ENCODE results near the gene LRRC19.
A peak's percentile ranks its signal among the peaks of the same experiment; 100 is the strongest.

LRRC19 gene

GRCh38 chr9:26975728-26976707 lies 29.5 kb downstream of the LRRC19 start:
- Mint-ChIP-seq H3K4me3 (no peak overlapping the region), H3K27ac (peak overlapping the region in 1 of 2 donors; percentile 8), H3K9me3 (no peaks in the 10 kb centered on the region), H3K4me1 (no peaks in the 10 kb centered on the region), H3K27me3 (no peaks in the 10 kb centered on the region)
- DNase-seq (no peak), ATAC-seq (no peak)

- Mint-ChIP-seq H3K9me3 (peaks cover 0 to under 1% of the 10 kb centered on the region in 2 donors), H3K27ac (no peak overlapping the region), H3K4me1 (no peaks in the 10 kb centered on the region), H3K4me3 (no peak overlapping the region), H3K27me3 (no peaks in the 10 kb centered on the region)
- DNase-seq (no peak), ATAC-seq (no peak)
These were observed 30.5 kb downstream of the LRRC19 start for GRCh38 chr9:26974927-26975326.

- ATAC-seq, result no peak
- peak overlapping the region in 1 of 2 donors; percentile 71 for H3K27ac Mint-ChIP-seq
- H3K4me3 Mint-ChIP-seq, result no peak overlapping the region
- no peaks in the 10 kb centered on the region for H3K4me1 Mint-ChIP-seq
- DNase-seq, result no peak
- H3K9me3 Mint-ChIP-seq, result peaks cover 5 to 8% of the 10 kb centered on the region in 2 donors
- no peaks in the 10 kb centered on the region for H3K27me3 Mint-ChIP-seq
These were observed 31.5 kb downstream of the LRRC19 start for GRCh38 chr9:26973989-26974388.

GRCh38 chr9:26971721-26972120 lies 33.8 kb downstream of the LRRC19 start:
- no peaks in the 10 kb centered on the region for H3K4me1 Mint-ChIP-seq
- H3K27me3 Mint-ChIP-seq, result no peaks in the 10 kb centered on the region
- ATAC-seq (no peak), DNase-seq (no peak)
- no peak overlapping the region for H3K4me3 Mint-ChIP-seq
- no peak overlapping the region for H3K27ac Mint-ChIP-seq
- H3K9me3 Mint-ChIP-seq, result peaks cover 8 to 9% of the 10 kb centered on the region in 2 donors

- ATAC-seq, result no peak
- Mint-ChIP-seq H3K4me3 (peak overlapping the region; percentile 84 to 88), H3K4me1 (peaks cover 29% of the 10 kb centered on the region), H3K9me3 (no peaks in the 10 kb centered on the region), H3K27ac (peak overlapping the region in 1 of 2 donors; percentile 98), H3K27me3 (no peaks in the 10 kb centered on the region)
- no peak for DNase-seq
These were observed 48.6 kb downstream of the LRRC19 start for GRCh38 chr9:26956860-26957233.

GRCh38 chr9:26955921-26956859 lies 49.3 kb downstream of the LRRC19 start, which contains the start of gene IFT74:
IFT74 (plus strand) TSS chr9:26956412; CDS start chr9:26961968, 5,556 bp downstream.
- Mint-ChIP-seq H3K4me1 (peaks cover 26% of the 10 kb centered on the region), H3K27me3 (no peaks in the 10 kb centered on the region), H3K27ac (peak within 1 kb of the TSS; percentile 98), H3K4me3 (peak within 1 kb of the TSS; percentile 84 to 88), H3K9me3 (no peaks in the 10 kb centered on the region)
- ATAC-seq (peak; percentile 99), DNase-seq (peak; percentile 90 to 93)

GRCh38 chr9:26955222-26955903 lies 50.1 kb downstream of the LRRC19 start:
- ATAC-seq (no peak), DNase-seq (no peak)
- H3K4me1 Mint-ChIP-seq, result peaks cover 26% of the 10 kb centered on the region
- peak overlapping the region; percentile 84 to 88 for H3K4me3 Mint-ChIP-seq
- peak overlapping the region; percentile 98 for H3K27ac Mint-ChIP-seq
- no peaks in the 10 kb centered on the region for H3K27me3 Mint-ChIP-seq
- H3K9me3 Mint-ChIP-seq, result no peaks in the 10 kb centered on the region

- Mint-ChIP-seq H3K4me3 (peak overlapping the region; percentile 40 to 45), H3K4me1 (peaks cover 26% of the 10 kb centered on the region), H3K9me3 (no peaks in the 10 kb centered on the region), H3K27ac (no peak overlapping the region), H3K27me3 (no peaks in the 10 kb centered on the region)
- DNase-seq (peak in 1 of 2 donors; percentile 7), ATAC-seq (peak; percentile 61)
These were observed 51.4 kb downstream of the LRRC19 start for GRCh38 chr9:26954050-26954508.

GRCh38 chr9:26951794-26952193 lies 53.7 kb downstream of the LRRC19 start:
- Mint-ChIP-seq H3K4me3 (no peak overlapping the region), H3K4me1 (peaks cover 32% of the 10 kb centered on the region), H3K27ac (no peak overlapping the region), H3K9me3 (no peaks in the 10 kb centered on the region), H3K27me3 (no peaks in the 10 kb centered on the region)
- ATAC-seq (no peak), DNase-seq (no peak)

- Mint-ChIP-seq H3K4me3 (no peak overlapping the region), H3K27me3 (no peaks in the 10 kb centered on the region), H3K27ac (no peak overlapping the region), H3K4me1 (peaks cover 38% of the 10 kb centered on the region), H3K9me3 (no peaks in the 10 kb centered on the region)
- DNase-seq (no peak), ATAC-seq (no peak)
These were observed 55.0 kb downstream of the LRRC19 start for GRCh38 chr9:26950521-26950920.

GRCh38 chr9:26949637-26950069 lies 55.8 kb downstream of the LRRC19 start:
- no peak for ATAC-seq
- no peaks in the 10 kb centered on the region for H3K9me3 Mint-ChIP-seq
- peaks cover 37% of the 10 kb centered on the region for H3K4me1 Mint-ChIP-seq
- H3K27ac Mint-ChIP-seq, result no peak overlapping the region
- H3K4me3 Mint-ChIP-seq, result no peak overlapping the region
- H3K27me3 Mint-ChIP-seq, result no peaks in the 10 kb centered on the region
- DNase-seq, result no peak

GRCh38 chr9:26947736-26948135 lies 57.7 kb downstream of the LRRC19 start:
- Mint-ChIP-seq H3K4me3 (peak overlapping the region; percentile 82 to 98), H3K9me3 (no peaks in the 10 kb centered on the region), H3K27ac (peak overlapping the region; percentile 99 to 100), H3K4me1 (peaks cover 34% of the 10 kb centered on the region), H3K27me3 (no peaks in the 10 kb centered on the region)
- ATAC-seq, result no peak
- peak in 1 of 2 donors; percentile 12 for DNase-seq

- ATAC-seq (peak; percentile 98), DNase-seq (peak; percentile 83 to 87)
- H3K4me3 Mint-ChIP-seq, result peak within 1 kb of the TSS; percentile 82 to 98
- peaks cover 38% of the 10 kb centered on the region for H3K4me1 Mint-ChIP-seq
- no peaks in the 10 kb centered on the region for H3K27me3 Mint-ChIP-seq
- no peaks in the 10 kb centered on the region for H3K9me3 Mint-ChIP-seq
- peak within 1 kb of the TSS; percentile 99 to 100 for H3K27ac Mint-ChIP-seq
These were observed 58.4 kb downstream of the LRRC19 start, which contains the start of gene PLAA for GRCh38 chr9:26946753-26947727. PLAA (minus strand) TSS chr9:26947242; CDS start chr9:26947045, 197 bp downstream.

- ATAC-seq, result no peak
- H3K4me3 Mint-ChIP-seq, result peak overlapping the region; percentile 82 to 98
- H3K4me1 Mint-ChIP-seq, result peaks cover 52% of the 10 kb centered on the region
- H3K27ac Mint-ChIP-seq, result peak overlapping the region in 1 of 2 donors; percentile 100
- peaks cover 0 to 5% of the 10 kb centered on the region in 2 donors for H3K9me3 Mint-ChIP-seq
- no peaks in the 10 kb centered on the region for H3K27me3 Mint-ChIP-seq
- DNase-seq, result no peak
These were observed 59.9 kb downstream of the LRRC19 start for GRCh38 chr9:26945591-26945990.

All from stimulated activated naive CD8-positive, alpha-beta T cell treated with anti-CD3 and anti-CD28 coated beads, Interleukin-15, amount 100 ng/mL, for 72 hours (primary cell).